Activated T-cell treated with anti-CD3 and anti-CD28 coated beads, Interleukin-2, amount 50 U/mL, for 4 hours (primary cell): ENCODE data around the gene VPS26C. TPM values are rescaled to one million over a fixed set of nuclear protein-coding genes. Genes with fewer than 3 reads are reported as not detected.

Source experiments
- ATAC-seq, 2 donors: fragments of 200-7000 bp; cut with Tn5 transposase; one replicate each; pipeline ENCODE4 v1.10.0; 2021
- DNase-seq: peaks from one replicate; pipeline ENCODE4 v3.0.0-alpha.2; 2020
- H3K27me3 Mint-ChIP-seq: one replicate; pipeline ENCODE4 v1.8.0; 2021; ENCODE audit warnings: low read depth, mixed read lengths
- H3K36me3 Mint-ChIP-seq: one replicate; pipeline ENCODE4 v1.8.0; 2022; ENCODE audit warnings: mixed read lengths; ENCODE audit not compliant: insufficient read depth
- H3K4me1 Mint-ChIP-seq: one replicate; pipeline ENCODE4 v1.8.0; 2021; ENCODE audit warnings: low read depth, mixed read lengths
- H3K4me3 Mint-ChIP-seq: one replicate; pipeline ENCODE4 v1.8.0; 2021; ENCODE audit warnings: mild to moderate bottlenecking, moderate library complexity, mixed read lengths
- H3K9me3 Mint-ChIP-seq: one replicate; pipeline ENCODE4 v1.8.0; 2021; ENCODE audit warnings: mixed read lengths
- total RNA-seq, 3 donors: library from RNA; stranded (reverse); gene quantifications; one replicate each; pipeline ENCODE4 v1.2.1, GENCODE V29; 2021

VPS26C gene
- total RNA-seq, 3 donors from 2014 or later, result 35.7 to 48.2 (median 44.6) TPM

DNA sequence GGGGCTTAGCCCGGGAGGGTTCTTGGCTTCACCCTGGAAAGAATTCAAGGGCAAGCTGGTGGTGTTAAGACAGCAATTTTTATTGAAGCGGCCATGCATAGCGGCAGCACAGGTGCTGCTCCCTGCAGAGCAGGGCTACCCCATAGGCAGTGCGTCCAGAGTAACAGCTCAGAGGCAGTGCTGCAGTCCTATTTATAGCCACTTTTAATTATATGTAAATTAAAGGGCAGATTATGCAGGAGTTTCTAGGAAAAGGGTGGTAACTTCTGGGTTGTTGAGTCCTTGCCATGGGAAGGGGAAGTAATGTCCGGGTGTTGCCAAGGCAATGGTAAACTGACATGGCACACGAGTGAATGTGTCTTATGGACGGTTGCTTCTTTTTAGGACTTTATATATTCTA is 57.0 kb downstream of the VPS26C start:
- DNase-seq (no peak), ATAC-seq (no peak)
- Mint-ChIP-seq H3K4me1 (peaks cover 8% of the 10 kb centered on the region), H3K27me3 (peaks cover 2% of the 10 kb centered on the region), H3K4me3 (no peak overlapping the region), H3K36me3 (no peaks in the 10 kb centered on the region), H3K9me3 (no peaks in the 10 kb centered on the region)

- Mint-ChIP-seq H3K4me3 (no peak overlapping the region), H3K4me1 (peaks cover 8% of the 10 kb centered on the region), H3K27me3 (peaks cover 2% of the 10 kb centered on the region), H3K36me3 (peaks cover 6% of the 10 kb centered on the region), H3K9me3 (no peaks in the 10 kb centered on the region)
- DNase-seq (no peak), ATAC-seq (no peak)
Observed at GRCh38 chr21:37208741-37209225, 58.4 kb downstream of the VPS26C start.

- Mint-ChIP-seq H3K27me3 (peaks cover 2% of the 10 kb centered on the region), H3K36me3 (peaks cover 6% of the 10 kb centered on the region), H3K4me1 (peaks cover 8% of the 10 kb centered on the region), H3K4me3 (peak overlapping the region; percentile 31), H3K9me3 (no peaks in the 10 kb centered on the region)
- ATAC-seq, result peak; percentile 76 to 78
- no peak for DNase-seq
Observed at GRCh38 chr21:37208056-37208721, 58.9 kb downstream of the VPS26C start.

DNA sequence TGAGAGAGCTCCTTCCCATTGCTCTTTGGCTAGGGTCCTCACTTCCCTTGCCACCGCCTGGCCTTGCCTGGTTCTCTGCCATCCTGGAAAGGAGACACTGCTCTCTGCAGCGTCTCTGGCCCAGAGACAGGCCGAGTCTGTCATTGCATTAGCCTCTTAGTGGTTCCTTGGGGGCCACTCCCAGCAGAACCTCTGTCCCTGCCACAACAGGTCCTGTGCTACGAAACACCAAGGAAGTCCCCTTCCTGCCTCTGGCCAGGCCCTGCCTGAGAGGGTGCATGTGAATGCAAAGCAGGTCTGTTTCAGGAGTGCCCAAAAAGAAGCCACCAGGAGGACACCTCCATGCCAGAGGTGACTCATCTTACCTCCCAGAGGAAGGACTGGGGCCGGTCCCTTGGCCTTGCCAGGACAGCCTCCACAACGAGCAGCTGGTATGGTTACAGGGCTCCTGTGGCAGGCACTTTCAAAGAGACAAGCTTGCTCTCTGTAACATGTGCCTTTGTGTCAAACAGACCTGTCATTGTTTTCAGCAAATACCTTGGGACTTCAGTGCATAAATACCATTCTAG is 59.6 kb downstream of the VPS26C start:
- Mint-ChIP-seq H3K4me3 (no peak overlapping the region), H3K36me3 (peaks cover 10% of the 10 kb centered on the region), H3K27me3 (peaks cover 2% of the 10 kb centered on the region), H3K4me1 (peaks cover 8% of the 10 kb centered on the region), H3K9me3 (no peaks in the 10 kb centered on the region)
- peak; percentile 42 to 44 for ATAC-seq
- DNase-seq, result no peak

- ATAC-seq (no peak), DNase-seq (no peak)
- H3K4me1 Mint-ChIP-seq, result peaks cover 8% of the 10 kb centered on the region
- H3K36me3 Mint-ChIP-seq, result peaks cover 14% of the 10 kb centered on the region
- H3K27me3 Mint-ChIP-seq, result peaks cover 2% of the 10 kb centered on the region
- no peaks in the 10 kb centered on the region for H3K9me3 Mint-ChIP-seq
- no peak overlapping the region for H3K4me3 Mint-ChIP-seq
Observed at GRCh38 chr21:37206496-37206895, 60.6 kb downstream of the VPS26C start.

DNA sequence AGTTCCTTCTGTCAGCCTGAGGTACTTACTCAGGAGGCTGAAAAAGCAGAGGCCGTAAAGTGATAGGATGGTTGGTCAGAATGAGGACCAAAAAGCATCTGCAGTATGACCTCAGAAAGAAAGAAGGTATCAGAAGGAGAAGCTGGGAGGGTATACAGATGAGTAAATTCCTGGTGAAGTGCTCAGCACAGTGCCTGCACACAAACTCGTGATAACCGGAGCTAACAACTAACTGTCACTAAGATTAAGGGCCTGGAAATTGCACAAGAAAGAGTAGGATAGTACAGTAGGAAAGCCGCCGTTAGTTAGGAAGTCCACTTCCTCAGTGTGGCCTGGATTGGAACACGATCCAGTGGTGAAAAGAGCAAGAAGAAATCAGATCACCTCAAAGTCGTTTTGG is 62.6 kb downstream of the VPS26C start:
- peaks cover 2% of the 10 kb centered on the region for H3K27me3 Mint-ChIP-seq
- no peak for DNase-seq
- no peaks in the 10 kb centered on the region for H3K9me3 Mint-ChIP-seq
- peaks cover 8% of the 10 kb centered on the region for H3K4me1 Mint-ChIP-seq
- no peak overlapping the region for H3K4me3 Mint-ChIP-seq
- peaks cover 23% of the 10 kb centered on the region for H3K36me3 Mint-ChIP-seq
- ATAC-seq, result no peak

DNA sequence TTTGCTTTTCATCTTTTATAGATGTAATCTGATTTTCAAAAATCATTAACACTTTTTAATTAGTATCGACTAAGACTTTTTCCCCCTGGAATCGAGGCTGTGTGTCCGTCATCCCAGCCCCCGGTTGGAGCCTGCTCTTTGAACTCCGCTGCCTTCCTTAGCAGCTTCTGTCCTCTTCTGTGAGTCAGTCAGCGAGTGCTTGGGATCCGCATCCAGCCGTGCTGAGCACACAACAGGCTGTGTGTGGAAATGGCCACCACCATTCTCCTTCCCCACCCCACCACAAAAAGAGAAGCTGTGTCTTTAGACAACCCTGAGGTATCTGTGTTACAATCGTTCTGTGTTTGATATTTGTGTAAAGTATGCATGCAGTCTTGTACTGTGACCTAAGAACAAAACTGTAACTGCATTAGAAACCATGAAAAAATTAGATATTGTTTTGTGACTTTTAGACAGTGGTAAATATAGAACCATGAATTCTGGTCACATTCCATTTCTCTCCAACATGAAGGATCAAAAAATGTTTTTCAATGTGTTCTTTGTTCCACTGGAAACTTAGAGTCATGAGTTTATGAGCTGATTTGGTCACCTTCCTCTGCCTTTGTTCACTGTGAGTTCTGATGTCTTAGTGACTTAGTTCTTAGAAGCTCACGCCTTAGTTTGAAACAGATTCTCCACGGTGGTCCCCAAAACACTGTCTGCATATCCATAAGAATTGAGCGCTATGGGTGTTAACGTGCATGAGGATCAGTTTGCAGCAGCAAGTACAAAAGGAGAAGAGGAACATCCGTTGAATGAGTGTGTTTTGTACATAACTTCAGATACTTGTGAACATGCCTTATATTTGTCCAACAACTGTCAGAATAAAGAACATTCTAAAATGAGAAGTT is 64.7 kb downstream of the VPS26C start:
- DNase-seq (no peak), ATAC-seq (no peak)
- Mint-ChIP-seq H3K9me3 (no peaks in the 10 kb centered on the region), H3K4me3 (no peak overlapping the region), H3K36me3 (peaks cover 28% of the 10 kb centered on the region), H3K4me1 (peaks cover 2% of the 10 kb centered on the region), H3K27me3 (no peaks in the 10 kb centered on the region)

- Mint-ChIP-seq H3K27me3 (no peaks in the 10 kb centered on the region), H3K9me3 (no peaks in the 10 kb centered on the region), H3K36me3 (peaks cover 30% of the 10 kb centered on the region), H3K4me3 (no peak overlapping the region), H3K4me1 (no peaks in the 10 kb centered on the region)
- DNase-seq, result no peak
- no peak for ATAC-seq
Observed at GRCh38 chr21:37200641-37201480, 66.3 kb downstream of the VPS26C start.

DNA sequence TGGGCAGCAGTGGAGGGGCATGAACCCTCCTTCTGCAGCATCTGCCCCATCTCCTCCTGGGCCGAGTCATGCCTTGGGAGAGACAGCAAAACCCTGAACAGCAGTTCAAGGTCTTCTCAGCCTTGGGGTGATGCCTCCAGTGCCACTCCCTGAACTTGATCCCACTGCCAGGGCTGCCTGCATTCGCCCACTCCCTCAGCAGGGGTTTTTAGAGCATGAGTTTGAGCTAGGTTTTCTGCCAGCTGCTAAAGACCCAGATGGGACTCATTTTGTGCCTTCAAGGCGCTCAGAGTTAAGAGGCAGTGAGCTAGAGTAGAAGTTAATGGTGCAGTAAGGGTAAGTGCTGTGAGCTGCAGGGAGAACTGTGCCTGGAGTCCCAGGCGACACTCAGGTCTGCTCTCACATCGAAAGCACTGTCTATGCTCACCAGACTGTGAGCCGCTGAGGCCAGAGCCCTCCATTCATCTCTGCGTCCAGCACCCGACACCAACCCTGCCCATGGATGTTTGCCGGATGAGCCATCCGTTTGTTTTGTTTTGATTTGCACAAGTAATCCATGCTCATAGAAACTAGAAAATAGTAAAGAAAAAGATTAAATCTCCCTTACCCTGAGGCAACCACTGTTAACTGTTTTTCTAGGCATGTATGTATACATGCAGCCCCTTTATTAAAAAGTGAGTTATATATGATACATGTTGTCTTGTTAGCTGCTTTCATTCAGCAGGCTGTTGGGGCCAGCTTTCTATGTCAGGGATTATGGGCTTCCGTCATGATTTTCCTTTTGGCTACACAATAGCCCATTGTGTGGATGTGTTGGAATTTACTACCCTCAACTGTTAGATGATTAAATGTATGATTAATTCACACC is 67.8 kb downstream of the VPS26C start:
- Mint-ChIP-seq H3K36me3 (peaks cover 37% of the 10 kb centered on the region), H3K9me3 (no peaks in the 10 kb centered on the region), H3K27me3 (no peaks in the 10 kb centered on the region), H3K4me3 (no peak overlapping the region), H3K4me1 (no peaks in the 10 kb centered on the region)
- ATAC-seq (no peak), DNase-seq (no peak)

GRCh38 chr21:37197746-37198145 is 69.4 kb downstream of the VPS26C start:
- Mint-ChIP-seq H3K27me3 (no peaks in the 10 kb centered on the region), H3K4me1 (no peaks in the 10 kb centered on the region), H3K9me3 (no peaks in the 10 kb centered on the region), H3K4me3 (no peak overlapping the region), H3K36me3 (peaks cover 43% of the 10 kb centered on the region)
- no peak for DNase-seq
- ATAC-seq, result no peak

- Mint-ChIP-seq H3K27me3 (no peaks in the 10 kb centered on the region), H3K36me3 (peaks cover 41% of the 10 kb centered on the region), H3K4me1 (no peaks in the 10 kb centered on the region), H3K9me3 (no peaks in the 10 kb centered on the region), H3K4me3 (no peak overlapping the region)
- ATAC-seq, result no peak
- no peak for DNase-seq
Observed at GRCh38 chr21:37196847-37197246, 70.3 kb downstream of the VPS26C start.

GRCh38 chr21:37195610-37196009 is 71.5 kb downstream of the VPS26C start:
- H3K4me3 Mint-ChIP-seq, result no peak overlapping the region
- H3K27me3 Mint-ChIP-seq, result no peaks in the 10 kb centered on the region
- H3K36me3 Mint-ChIP-seq, result peaks cover 41% of the 10 kb centered on the region
- no peaks in the 10 kb centered on the region for H3K4me1 Mint-ChIP-seq
- no peak for ATAC-seq
- no peaks in the 10 kb centered on the region for H3K9me3 Mint-ChIP-seq
- DNase-seq, result no peak

DNA sequence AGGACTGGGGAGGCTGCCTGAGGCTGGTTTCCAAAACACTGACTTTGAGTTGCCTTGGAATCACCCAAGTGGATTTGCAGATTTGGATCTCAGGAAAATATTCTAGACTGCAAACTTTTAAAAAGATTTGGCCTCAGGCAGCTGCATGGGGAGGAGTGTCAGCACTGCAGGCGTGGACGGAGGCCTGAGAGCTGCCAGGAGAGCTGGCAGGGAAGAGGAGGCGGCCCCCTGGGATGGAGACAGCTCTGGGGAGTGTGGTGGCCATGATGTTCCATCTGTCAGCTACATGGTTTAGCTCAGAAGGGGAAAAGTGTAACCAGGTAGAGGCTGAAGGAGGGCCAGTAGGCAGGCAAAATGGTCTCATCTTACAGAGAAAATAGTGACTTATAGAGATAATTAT is 72.1 kb downstream of the VPS26C start:
- Mint-ChIP-seq H3K4me1 (no peaks in the 10 kb centered on the region), H3K36me3 (peaks cover 39% of the 10 kb centered on the region), H3K27me3 (no peaks in the 10 kb centered on the region), H3K4me3 (no peak overlapping the region), H3K9me3 (no peaks in the 10 kb centered on the region)
- no peak for DNase-seq
- ATAC-seq, result no peak
